Stimulated activated naive CD8-positive, alpha-beta T cell treated with anti-CD3 and anti-CD28 coated beads, Interleukin-15, amount 100 ng/mL, for 72 hours (primary cell): ENCODE data around the gene UGT1A1.

ENCODE experiments used
- ATAC-seq: fragments of 150-1000 bp; cut with Tn5 transposase; 2 replicates; pipeline ENCODE4 v1.10.0; 2021; ENCODE audit warnings: mild to moderate bottlenecking, moderate library complexity
- DNase-seq, 2 donors: peaks; one replicate each; pipeline ENCODE4 v3.0.0; 2021 to 2022
- H3K27ac Mint-ChIP-seq, 2 donors: one replicate each; pipeline ENCODE4 v1.8.0; 2022; ENCODE audit warnings: mild to moderate bottlenecking in 2 of 2, mixed read lengths in 2 of 2, moderate library complexity in 2 of 2
- H3K27me3 Mint-ChIP-seq: one replicate; pipeline ENCODE4 v1.8.0; 2022; ENCODE audit warnings: mixed read lengths
- H3K4me1 Mint-ChIP-seq: one replicate; pipeline ENCODE4 v1.8.0; 2022; ENCODE audit warnings: mild to moderate bottlenecking, mixed read lengths
- H3K4me3 Mint-ChIP-seq, 2 donors: one replicate each; pipeline ENCODE4 v1.8.0; 2022; ENCODE audit warnings: mild to moderate bottlenecking in 2 of 2, mixed read lengths in 2 of 2, moderate library complexity in 1 of 2
- H3K9me3 Mint-ChIP-seq, 2 donors: one replicate each; pipeline ENCODE4 v1.8.0; 2022; ENCODE audit warnings: mixed read lengths in 2 of 2

Gene UGT1A1

DNA sequence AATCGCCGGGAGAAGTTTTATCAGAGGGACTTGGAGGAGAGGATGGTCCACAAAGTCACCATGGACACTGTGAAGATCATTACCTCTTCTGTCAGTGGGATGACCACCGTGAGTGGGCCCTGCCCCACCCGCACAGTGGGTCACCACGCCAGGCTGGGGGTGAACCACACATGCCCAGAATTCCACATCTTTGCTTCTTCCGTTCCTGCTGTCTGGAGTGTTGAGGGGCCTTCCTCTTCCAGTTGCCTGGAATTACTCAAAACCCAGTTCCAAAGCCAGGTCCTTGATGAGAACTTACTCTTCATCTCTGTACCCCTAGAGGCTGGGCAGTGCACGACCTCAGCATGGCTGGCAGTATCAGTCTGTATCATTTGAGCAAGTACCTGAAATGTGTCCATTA lies 40.1 kb downstream of the UGT1A1 start:
- Mint-ChIP-seq H3K27me3 (peaks cover 42% of the 10 kb centered on the region), H3K4me3 (no peak overlapping the region), H3K27ac (no peak overlapping the region), H3K4me1 (peaks cover 9% of the 10 kb centered on the region), H3K9me3 (no peaks in the 10 kb centered on the region)
- peak in 1 of 2 donors; percentile 4 for DNase-seq
- ATAC-seq: no peak

DNA sequence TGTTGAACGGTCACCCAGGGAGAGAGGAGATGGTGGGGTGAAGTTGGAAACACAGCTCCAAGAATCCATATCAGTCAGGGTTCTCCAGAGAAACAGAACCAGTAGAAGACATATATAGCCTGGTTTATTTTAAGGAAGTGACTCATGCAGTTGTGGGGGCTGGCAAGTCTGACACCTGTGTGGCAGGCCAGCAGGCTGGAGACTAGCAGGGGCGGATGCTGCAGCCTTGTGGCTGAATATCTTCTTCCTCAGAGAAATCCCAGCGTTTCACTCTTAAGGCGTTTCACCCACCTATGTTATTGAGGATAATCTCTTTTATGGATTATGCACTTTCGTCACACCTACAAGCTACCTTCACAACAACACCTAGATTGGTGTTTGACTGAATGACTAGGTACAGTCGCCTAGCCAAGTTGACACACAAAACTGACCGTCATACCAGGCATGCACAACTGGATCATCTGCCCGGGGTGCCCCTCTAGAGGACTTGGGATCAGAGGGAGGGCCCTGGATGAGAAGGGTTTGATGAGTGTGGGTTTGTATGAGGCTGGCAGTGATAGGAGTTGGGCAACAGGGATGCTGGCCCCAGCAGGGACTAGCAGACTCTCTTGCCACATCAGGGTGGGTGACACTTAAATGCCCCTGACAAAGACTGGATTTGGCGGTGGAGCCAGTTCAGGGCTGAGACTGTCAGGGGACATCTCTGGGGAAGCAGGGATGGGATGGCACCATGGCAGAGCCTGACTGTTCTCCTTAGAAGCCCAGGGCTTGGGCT lies 41.5 kb downstream of the UGT1A1 start:
- no peaks in the 10 kb centered on the region for H3K9me3 Mint-ChIP-seq
- ATAC-seq (peak; percentile 76), DNase-seq (peak in 1 of 2 donors; percentile 9)
- peaks cover 9% of the 10 kb centered on the region for H3K4me1 Mint-ChIP-seq
- H3K27ac Mint-ChIP-seq: no peak overlapping the region
- peaks cover 43% of the 10 kb centered on the region for H3K27me3 Mint-ChIP-seq
- H3K4me3 Mint-ChIP-seq: no peak overlapping the region

DNA sequence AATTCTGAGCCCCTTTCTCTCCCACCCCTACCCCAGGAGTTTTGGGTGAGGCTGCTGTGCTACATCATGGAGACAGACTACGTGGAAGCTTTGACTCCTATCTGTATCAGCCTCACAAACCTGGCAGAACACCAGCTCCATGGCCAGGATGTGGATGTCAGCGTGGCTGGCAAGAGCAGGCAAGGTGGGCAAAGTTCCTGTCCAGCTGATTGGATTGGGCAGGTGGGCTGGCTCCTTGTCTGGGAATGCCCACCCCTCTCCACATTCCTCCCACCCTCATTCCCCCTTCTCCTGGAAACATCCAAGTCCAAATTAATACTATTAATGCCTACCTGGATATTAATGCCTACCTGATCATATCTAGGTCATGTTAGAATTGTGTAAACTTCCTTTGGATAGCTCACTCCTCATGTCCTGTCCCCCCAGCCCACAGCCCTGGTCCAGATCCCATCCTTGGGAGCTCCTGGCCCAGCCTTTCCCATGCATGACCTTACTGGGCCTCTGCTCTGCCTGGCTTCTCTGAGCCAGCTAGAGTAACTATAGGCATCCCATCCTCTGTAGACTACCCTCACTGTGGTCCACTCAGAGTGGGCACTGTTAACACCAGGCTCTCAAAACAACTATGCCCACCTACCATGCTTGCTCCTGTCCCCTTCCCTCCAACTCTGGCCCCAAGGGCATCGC lies 42.2 kb downstream of the UGT1A1 start:
- ATAC-seq (no peak), DNase-seq (no peak)
- H3K4me1 Mint-ChIP-seq: peaks cover 9% of the 10 kb centered on the region
- peaks cover 43% of the 10 kb centered on the region for H3K27me3 Mint-ChIP-seq
- no peak overlapping the region for H3K27ac Mint-ChIP-seq
- H3K4me3 Mint-ChIP-seq: no peak overlapping the region
- no peaks in the 10 kb centered on the region for H3K9me3 Mint-ChIP-seq

DNA sequence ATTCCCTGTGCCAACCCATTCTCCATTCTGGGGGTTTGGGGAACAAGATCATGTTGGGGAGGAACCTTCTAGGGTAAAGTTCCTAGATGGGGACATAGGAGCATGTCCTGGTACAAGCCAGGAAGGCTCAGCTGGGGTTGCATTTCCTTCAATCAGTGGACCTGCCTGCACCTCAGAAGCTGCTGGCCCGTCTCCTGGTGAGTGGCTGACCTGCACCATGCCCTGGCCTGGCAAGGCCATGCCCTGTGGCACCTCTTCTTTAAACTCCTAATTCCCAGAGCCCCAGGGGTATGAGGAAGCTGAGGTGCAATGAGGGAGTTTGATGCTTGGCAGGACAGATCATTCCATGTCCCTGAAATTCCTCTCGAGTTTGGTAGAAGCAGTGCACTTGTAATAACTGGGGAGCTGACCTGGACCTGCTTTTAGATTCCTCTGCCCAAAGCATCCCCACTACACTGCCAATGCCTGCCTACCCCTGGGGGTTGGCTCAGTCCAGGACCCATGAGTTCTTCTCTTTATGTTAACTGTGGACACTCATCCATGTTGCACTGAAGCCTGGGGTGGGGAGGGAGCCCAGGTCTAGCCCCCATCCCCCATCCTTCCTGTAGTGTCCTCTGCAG lies 43.3 kb downstream of the UGT1A1 start:
- no peak for ATAC-seq
- H3K4me3 Mint-ChIP-seq: no peak overlapping the region
- no peaks in the 10 kb centered on the region for H3K9me3 Mint-ChIP-seq
- peaks cover 42% of the 10 kb centered on the region for H3K27me3 Mint-ChIP-seq
- DNase-seq: no peak
- H3K4me1 Mint-ChIP-seq: peaks cover 9% of the 10 kb centered on the region
- H3K27ac Mint-ChIP-seq: no peak overlapping the region

DNA sequence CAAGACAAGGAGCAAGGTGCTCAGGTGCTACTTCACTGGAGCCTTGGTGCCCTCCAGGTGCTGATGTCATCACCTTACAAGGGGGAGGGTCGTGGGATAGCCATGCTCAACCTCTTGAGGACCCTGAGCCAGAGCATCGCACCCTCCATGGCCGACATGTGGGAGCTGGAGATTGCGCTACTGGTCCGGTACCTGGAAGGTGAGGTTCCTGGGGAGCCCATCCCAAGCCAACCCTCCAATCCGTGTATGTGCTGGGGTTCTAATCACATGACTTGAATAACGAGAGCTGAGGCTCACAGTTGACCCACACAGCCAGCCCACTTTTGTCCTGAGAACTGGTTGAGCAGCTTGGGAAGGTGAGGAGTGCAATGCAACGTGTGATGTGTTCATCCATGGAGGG lies 43.9 kb downstream of the UGT1A1 start:
- H3K4me3 Mint-ChIP-seq: no peak overlapping the region
- H3K27me3 Mint-ChIP-seq: peaks cover 36% of the 10 kb centered on the region
- DNase-seq (peak in 1 of 2 donors; percentile 6), ATAC-seq (no peak)
- H3K4me1 Mint-ChIP-seq: peaks cover 9% of the 10 kb centered on the region
- H3K27ac Mint-ChIP-seq: peak overlapping the region in 1 of 2 donors; percentile 2
- H3K9me3 Mint-ChIP-seq: no peaks in the 10 kb centered on the region

DNA sequence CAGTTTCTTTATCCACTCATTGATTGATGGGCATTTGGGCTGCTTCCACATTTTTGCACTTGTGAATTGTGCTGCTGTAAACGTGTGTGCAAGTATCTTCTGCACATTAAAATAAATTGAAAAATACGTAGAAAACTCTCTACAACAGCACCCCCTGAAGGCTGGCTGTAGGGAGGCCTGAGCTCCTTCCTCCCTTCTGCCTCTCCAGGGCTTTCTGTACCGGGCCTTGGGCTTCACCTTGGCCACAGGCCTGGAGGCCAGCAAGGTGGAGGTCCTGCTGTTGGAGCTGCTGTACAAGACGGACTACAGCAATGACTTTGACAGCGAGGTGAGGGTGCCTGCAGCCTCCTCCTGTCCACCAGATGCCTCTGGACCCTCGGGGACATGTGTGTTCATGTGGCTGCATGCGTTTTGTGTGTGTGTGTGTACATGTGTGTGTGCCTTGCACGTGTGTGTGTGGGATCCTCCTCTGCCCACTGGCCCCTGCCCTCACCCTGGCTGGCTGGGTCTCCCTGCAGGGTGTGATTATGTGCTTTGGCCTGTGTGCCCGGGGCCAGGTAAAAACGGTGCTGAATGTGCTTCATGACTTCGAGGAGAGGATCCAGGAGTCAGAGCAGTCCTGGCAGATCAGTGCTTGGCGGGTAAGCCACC lies 47.3 kb downstream of the UGT1A1 start:
- H3K4me1 Mint-ChIP-seq: no peaks in the 10 kb centered on the region
- H3K27ac Mint-ChIP-seq: no peak overlapping the region
- H3K4me3 Mint-ChIP-seq: no peak overlapping the region
- H3K9me3 Mint-ChIP-seq: no peaks in the 10 kb centered on the region
- DNase-seq: no peak
- no peak for ATAC-seq
- peaks cover 36% of the 10 kb centered on the region for H3K27me3 Mint-ChIP-seq

DNA sequence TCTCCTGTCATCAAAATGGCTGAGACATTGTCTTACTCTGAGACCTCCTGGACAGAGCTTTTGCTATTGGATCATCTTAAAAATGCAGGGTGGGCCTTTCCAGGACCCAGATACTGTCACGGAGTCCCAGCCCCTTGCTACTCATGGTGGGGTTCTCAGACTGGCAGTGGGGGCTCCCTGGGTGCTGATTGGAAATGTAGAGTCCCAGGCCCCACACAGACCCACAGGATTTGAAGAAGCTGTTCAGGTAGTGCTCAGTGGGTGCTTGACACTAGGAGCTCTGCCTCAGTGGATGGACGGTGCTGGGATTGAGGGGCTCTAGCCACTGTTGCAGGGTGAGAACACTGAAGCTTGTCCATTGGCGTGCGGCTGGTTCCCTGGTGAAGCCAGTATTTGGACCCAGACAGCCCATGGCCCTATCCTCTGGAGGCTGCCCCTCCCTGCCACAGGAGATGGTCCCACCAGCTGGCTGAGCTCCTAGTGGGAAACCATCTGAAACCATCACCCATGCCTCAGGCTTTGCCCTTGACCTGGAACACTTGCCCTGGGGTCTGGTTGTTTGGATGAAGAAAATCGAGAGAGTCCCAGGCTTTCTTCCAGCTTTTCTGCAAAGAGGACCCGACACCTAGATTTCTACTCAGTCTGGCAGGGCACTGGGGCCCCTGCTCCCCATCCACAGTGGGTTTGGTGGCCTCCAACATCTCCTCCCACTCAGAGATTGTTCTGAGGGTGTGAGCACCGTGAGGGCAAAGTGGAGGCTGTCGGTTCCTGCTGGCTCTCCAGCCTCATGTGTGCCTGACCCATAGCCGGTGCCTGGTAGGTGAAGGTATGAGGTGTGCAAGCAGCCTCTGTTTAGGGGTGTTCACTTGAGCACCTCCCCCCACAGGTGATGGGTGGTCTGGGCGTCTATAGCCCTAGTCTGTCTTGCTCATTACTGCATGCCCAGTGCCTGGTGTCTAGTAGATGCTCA lies 48.2 kb downstream of the UGT1A1 start:
- Mint-ChIP-seq H3K9me3 (no peaks in the 10 kb centered on the region), H3K27ac (no peak overlapping the region), H3K4me3 (no peak overlapping the region), H3K4me1 (no peaks in the 10 kb centered on the region), H3K27me3 (peaks cover 27% of the 10 kb centered on the region)
- ATAC-seq (no peak), DNase-seq (no peak)

DNA sequence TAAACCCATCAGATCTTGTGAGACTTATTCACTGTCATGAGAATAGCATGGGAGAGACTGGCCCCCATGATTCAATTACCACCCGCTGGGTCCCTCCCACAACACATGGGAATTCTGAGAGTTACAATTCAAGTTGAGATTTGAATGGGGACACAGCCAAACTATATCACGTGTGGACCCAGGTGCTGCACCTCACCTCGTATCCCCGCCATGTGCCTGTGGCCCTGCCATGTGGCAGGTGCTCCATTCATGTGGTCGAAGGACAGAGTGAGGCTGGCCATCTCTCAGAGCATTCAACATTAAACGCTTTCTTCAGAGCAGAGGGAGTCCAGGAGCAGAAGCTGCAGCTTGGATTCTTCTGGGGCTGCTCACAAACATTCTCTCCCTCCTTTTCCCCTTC lies 50.3 kb downstream of the UGT1A1 start:
- Mint-ChIP-seq H3K4me3 (no peak overlapping the region), H3K27ac (no peak overlapping the region), H3K4me1 (no peaks in the 10 kb centered on the region), H3K9me3 (no peaks in the 10 kb centered on the region), H3K27me3 (peaks cover 8% of the 10 kb centered on the region)
- ATAC-seq (no peak), DNase-seq (no peak)

DNA sequence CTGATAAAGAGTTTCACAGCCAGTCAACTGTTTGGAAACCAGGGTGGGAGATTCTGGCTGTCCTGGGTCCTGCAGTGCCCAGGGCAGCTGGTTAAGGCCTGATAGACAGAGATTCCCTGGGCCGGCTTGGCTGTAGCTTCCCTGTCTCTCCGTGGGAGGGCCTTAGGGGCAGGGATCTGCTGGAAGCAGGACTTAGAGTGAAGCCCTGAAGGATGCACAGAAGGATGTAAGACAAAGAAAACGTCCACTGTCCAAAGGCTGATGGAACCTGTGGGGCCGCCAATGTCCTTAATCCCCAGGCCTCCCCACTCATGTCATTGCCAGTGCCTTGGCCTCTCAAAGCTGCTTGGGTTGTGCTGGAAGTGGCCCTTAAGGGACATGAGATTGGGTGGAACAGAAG lies 51.0 kb downstream of the UGT1A1 start:
- Mint-ChIP-seq H3K4me1 (no peaks in the 10 kb centered on the region), H3K4me3 (no peak overlapping the region), H3K27ac (no peak overlapping the region), H3K27me3 (peaks cover 15% of the 10 kb centered on the region), H3K9me3 (no peaks in the 10 kb centered on the region)
- DNase-seq: no peak
- ATAC-seq: no peak

DNA sequence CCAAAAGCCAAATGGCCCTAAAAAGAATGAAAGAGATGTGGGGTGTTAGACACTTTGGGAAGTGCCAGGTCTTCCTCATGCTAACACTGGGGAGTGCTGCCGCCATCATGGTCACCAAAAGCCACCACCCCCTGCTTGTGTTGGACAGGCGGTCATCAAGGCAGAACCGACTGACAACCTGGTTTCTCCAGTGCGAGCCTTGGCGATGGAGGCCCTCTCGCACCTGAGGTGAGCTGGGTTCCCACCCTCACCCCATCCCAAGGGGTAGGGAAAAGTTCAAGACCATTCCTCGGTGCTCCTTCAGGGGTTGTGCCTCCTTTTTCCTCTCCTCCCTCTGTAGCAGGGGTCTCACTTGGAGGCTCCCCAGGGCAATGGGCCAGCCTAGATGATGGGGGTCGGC lies 51.7 kb downstream of the UGT1A1 start:
- no peak for ATAC-seq
- H3K4me1 Mint-ChIP-seq: no peaks in the 10 kb centered on the region
- no peak overlapping the region for H3K27ac Mint-ChIP-seq
- no peak for DNase-seq
- peaks cover 22% of the 10 kb centered on the region for H3K27me3 Mint-ChIP-seq
- no peak overlapping the region for H3K4me3 Mint-ChIP-seq
- H3K9me3 Mint-ChIP-seq: no peaks in the 10 kb centered on the region

DNA sequence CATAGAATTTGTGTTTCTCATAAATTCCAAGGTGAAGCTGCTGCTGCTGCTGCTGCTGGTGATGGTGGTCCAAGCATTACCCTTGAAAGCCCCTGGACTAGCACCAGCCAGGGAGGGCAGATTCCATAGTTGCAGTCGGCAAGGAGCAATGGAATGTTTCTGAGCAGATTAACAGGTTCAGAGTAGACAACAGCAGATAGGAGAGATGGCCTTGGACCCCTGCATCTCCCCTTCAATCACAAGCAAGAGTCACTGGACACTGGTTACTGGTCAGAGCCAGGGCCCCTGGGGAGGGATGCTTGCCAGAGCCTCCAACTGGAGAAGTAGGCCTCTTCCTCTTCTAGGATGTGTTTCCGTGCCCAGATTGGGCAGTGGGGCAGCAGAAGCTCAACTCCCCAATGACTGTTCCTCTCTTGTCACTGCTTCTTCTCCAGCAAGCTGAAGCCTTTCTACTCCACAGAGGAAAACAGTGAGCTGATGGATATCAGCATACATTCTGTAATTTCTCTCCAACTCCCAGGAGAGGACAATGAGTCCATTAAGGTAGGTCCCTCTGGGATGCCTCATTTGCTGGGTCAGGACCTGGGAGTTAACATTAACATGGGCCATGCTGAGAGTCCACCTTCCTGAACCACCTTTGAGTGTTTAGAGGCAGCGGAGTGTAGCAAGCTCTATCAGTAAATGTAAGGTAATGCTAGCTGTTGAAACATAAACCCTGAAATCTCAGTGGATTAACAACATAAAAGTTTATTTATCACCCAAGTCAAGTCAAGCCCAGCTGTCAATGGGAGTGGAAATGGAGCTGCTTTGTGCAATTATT lies 53.4 kb downstream of the UGT1A1 start:
- no peaks in the 10 kb centered on the region for H3K9me3 Mint-ChIP-seq
- DNase-seq (no peak), ATAC-seq (no peak)
- peaks cover 6% of the 10 kb centered on the region for H3K4me1 Mint-ChIP-seq
- no peak overlapping the region for H3K27ac Mint-ChIP-seq
- H3K4me3 Mint-ChIP-seq: no peak overlapping the region
- peaks cover 29% of the 10 kb centered on the region for H3K27me3 Mint-ChIP-seq

DNA sequence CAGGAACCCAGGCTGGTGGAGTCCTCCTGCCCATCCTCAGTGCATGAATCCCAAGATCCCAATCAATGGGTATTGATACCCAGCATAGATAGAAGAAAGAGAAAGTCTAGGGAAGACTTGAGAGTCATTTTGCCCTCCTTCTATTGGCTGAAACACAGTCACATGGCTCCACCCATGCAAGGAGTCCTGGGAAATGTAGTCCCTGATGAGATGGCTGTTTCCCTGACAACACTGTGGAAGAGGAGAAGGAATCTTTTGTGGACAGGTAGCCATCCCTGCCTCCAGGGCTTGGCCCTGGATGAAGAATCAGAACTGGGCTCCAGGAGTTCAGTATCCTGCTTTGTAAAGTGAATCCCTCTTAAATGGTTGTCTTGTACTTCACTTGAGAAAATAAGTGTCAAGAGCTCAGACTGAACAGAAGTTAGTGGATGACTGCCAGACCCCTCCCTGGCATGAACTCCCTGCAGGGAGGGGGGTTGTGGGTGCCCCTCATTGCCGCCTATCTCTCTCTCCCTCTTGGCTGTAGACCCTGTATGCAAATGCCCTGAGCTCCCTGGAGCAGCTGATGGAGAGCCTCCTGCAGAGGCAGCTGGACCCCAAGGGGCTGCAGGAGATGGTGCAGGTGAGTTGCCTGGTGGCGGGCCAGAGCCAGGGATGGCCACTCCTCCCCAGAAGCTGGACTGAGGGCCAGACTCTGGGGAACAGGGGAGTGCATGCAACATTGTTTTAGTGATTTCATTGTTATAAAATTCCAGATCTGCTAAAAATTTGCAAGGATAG lies 54.2 kb downstream of the UGT1A1 start:
- Mint-ChIP-seq H3K27ac (no peak overlapping the region), H3K4me1 (peaks cover 6% of the 10 kb centered on the region), H3K9me3 (no peaks in the 10 kb centered on the region), H3K4me3 (no peak overlapping the region), H3K27me3 (peaks cover 29% of the 10 kb centered on the region)
- ATAC-seq (no peak), DNase-seq (no peak)

DNA sequence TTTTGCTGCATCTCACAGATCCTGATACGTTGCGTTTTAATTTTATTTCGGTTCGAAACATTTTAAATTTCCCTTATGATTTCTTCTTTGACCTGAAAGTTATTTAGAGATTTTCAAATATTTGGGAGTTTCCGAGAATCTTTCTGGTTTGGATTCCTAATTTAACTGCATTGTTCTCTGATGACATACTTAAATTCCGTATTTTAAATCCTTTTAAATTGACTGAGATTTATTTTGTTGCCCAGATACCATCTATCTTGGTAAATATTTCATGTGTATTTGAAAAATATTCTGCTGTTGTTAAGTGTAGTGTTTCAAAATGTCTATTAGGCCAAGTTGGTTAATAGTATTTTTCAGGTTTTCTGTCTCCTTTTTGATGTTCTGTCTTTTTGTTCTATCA lies 55.8 kb downstream of the UGT1A1 start:
- Mint-ChIP-seq H3K27ac (no peak overlapping the region), H3K27me3 (peaks cover 29% of the 10 kb centered on the region)

DNA sequence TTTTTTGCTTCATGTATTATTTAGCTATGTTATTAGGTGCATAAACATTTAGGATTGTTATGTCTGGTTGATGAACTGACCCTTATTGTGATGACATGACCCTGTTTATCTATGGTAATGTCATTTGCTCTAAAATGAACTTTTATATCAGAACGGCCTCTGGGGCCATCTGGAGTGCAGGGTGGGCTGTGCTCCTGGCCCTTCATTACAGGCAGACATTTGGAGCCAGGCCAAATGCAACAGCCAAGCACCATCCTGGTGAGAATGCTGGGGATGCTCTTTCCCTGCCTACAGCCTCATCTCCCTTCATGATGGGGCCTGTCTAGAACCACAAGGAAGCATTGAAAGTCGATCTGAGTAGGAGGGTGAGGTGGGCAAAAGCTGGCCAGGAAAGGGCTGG lies 56.3 kb downstream of the UGT1A1 start:
- DNase-seq (no peak), ATAC-seq (no peak)
- H3K4me1 Mint-ChIP-seq: peaks cover 6% of the 10 kb centered on the region
- H3K9me3 Mint-ChIP-seq: no peaks in the 10 kb centered on the region
- peak overlapping the region in 1 of 2 donors; percentile 28 for H3K27ac Mint-ChIP-seq
- H3K27me3 Mint-ChIP-seq: peaks cover 29% of the 10 kb centered on the region
- no peak overlapping the region for H3K4me3 Mint-ChIP-seq

More for the DNA sequence above, 55.8 kb downstream of the UGT1A1 start:
- H3K4me1 Mint-ChIP-seq: peaks cover 6% of the 10 kb centered on the region
- H3K4me3 Mint-ChIP-seq: no peak overlapping the region
- no peak for ATAC-seq
- H3K9me3 Mint-ChIP-seq: no peaks in the 10 kb centered on the region
- DNase-seq: no peak
